KMS-11 (cell line): ENCODE results near the gene GPATCH1.

ENCODE experiments used
- H2AFZ ChIP-seq: fragments of 200-600 bp; sonication (generic); 2 replicates; pipeline ENCODE4 v1.6.1; 2016; ENCODE audit warnings: antibody characterized with exemption, mixed run types, low read depth
- H3K27ac ChIP-seq: fragments of 200-600 bp; sonication (generic); 2 replicates; pipeline ENCODE4 v1.6.1; 2016; ENCODE audit warnings: mild to moderate bottlenecking, mixed run types
- H3K27me3 ChIP-seq: fragments of 200-600 bp; sonication (generic); 2 replicates; pipeline ENCODE4 v1.6.1; 2017; ENCODE audit warnings: mild to moderate bottlenecking, low read depth, mixed run types, moderate library complexity; ENCODE audit not compliant: insufficient read depth
- H3K36me3 ChIP-seq: fragments of 200-600 bp; sonication (generic); 2 replicates; pipeline ENCODE4 v1.6.1; 2017; ENCODE audit warnings: mild to moderate bottlenecking, mixed run types; ENCODE audit not compliant: insufficient read depth
- H3K4me1 ChIP-seq: fragments of 200-600 bp; sonication (generic); 2 replicates; pipeline ENCODE4 v1.6.1; 2016; ENCODE audit warnings: mild to moderate bottlenecking, low read depth, mixed run types; ENCODE audit not compliant: poor library complexity, severe bottlenecking
- H3K4me2 ChIP-seq: fragments of 200-600 bp; sonication (generic); 2 replicates; pipeline ENCODE4 v1.7.0; 2016; ENCODE audit warnings: mild to moderate bottlenecking, mixed run types
- H3K4me3 ChIP-seq: fragments of 200-600 bp; sonication (generic); IDR thresholded peaks from 2 replicates; pipeline ENCODE4 v1.6.1; 2017; ENCODE audit warnings: low read depth, low read length, mixed read lengths; ENCODE audit not compliant: insufficient read depth
- H3K79me2 ChIP-seq: fragments of 200-600 bp; sonication (generic); 2 replicates; pipeline ENCODE4 v1.6.1; 2016; ENCODE audit warnings: low read depth, mixed run types; ENCODE audit not compliant: insufficient read depth
- H3K9ac ChIP-seq: fragments of 200-600 bp; sonication (generic); 2 replicates; pipeline ENCODE4 v1.6.1; 2016; ENCODE audit warnings: mild to moderate bottlenecking, mixed run types
- H4K20me1 ChIP-seq: fragments of 200-600 bp; sonication (generic); 2 replicates; pipeline ENCODE4 v1.6.1; 2016; ENCODE audit warnings: mild to moderate bottlenecking, mixed run types; ENCODE audit not compliant: insufficient read depth
- TF ChIP-seq, protein P1 (sequence below): fragments of 200-600 bp; sonication (generic); conservative IDR thresholded peaks from 2 replicates; pipeline ENCODE4 v1.6.1; 2017; ENCODE audit warnings: low read depth, mild to moderate bottlenecking, antibody characterized with exemption, low read length, moderate library complexity, mixed read lengths

The GPATCH1 gene

DNA sequence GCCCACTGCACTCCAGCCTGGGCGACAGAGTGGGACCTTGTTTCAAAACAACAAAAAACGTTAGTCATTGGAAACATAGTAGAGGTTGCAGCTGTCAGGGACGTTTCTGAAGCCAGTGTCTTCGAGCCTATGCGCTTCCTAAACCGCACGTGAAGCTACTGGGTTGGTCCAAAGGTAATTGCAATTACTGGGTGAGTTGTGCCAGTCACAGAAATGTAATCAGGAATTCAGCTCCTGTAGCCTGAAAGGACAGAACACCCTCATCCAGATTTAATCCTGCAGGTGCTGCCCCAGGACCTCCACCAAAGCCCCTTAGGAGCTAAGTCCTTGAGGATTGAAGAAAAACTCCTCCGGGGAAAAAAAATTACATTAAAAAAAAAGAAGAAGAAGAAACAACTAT, 13.9 kb upstream of the GPATCH1 start:
- Histone ChIP-seq H3K9ac (no peak overlapping the region), H3K27me3 (no peaks in the 10 kb centered on the region), H3K36me3 (no peaks in the 10 kb centered on the region), H2AFZ (no peak overlapping the region), H3K4me3 (no peak overlapping the region), H3K4me2 (no peak overlapping the region), H3K27ac (no peak overlapping the region), H3K79me2 (peaks cover 8% of the 10 kb centered on the region; the same call in 1 of the 2 replicates), H4K20me1 (no peaks in the 10 kb centered on the region), H3K4me1 (peaks cover 12% of the 10 kb centered on the region)
- TF ChIP-seq, protein P1, sequence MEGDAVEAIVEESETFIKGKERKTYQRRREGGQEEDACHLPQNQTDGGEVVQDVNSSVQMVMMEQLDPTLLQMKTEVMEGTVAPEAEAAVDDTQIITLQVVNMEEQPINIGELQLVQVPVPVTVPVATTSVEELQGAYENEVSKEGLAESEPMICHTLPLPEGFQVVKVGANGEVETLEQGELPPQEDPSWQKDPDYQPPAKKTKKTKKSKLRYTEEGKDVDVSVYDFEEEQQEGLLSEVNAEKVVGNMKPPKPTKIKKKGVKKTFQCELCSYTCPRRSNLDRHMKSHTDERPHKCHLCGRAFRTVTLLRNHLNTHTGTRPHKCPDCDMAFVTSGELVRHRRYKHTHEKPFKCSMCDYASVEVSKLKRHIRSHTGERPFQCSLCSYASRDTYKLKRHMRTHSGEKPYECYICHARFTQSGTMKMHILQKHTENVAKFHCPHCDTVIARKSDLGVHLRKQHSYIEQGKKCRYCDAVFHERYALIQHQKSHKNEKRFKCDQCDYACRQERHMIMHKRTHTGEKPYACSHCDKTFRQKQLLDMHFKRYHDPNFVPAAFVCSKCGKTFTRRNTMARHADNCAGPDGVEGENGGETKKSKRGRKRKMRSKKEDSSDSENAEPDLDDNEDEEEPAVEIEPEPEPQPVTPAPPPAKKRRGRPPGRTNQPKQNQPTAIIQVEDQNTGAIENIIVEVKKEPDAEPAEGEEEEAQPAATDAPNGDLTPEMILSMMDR, result no peak

DNA sequence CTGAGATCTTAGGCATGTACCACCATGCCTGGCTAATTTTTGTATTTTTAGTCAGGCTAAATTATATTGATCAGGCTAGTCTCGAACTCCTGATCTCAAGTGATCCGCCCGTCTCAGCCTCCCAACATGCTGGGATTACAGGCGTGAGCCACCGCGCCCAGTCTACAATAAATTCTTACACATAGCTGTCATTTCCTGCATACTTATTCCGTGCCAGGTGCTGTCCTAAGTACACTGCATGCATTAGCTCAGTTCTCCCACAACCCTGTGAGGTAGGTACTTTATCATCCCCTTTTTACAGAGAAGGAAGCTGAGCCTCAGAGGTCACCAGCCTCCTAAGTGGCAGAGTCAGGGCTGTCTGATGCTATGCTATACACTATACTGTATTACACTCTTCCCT, 9.1 kb upstream of the GPATCH1 start:
- H3K4me3 ChIP-seq, result no peak overlapping the region
- H3K4me2 ChIP-seq, result no peak overlapping the region
- H3K9ac ChIP-seq, result no peak overlapping the region
- no peaks in the 10 kb centered on the region for H3K36me3 ChIP-seq
- H3K79me2 ChIP-seq, result no peaks in the 10 kb centered on the region
- no peaks in the 10 kb centered on the region for H3K4me1 ChIP-seq
- H4K20me1 ChIP-seq, result no peaks in the 10 kb centered on the region
- H3K27ac ChIP-seq, result no peak overlapping the region
- no peaks in the 10 kb centered on the region for H3K27me3 ChIP-seq
- H2AFZ ChIP-seq, result no peak overlapping the region
- TF ChIP-seq, protein P1, result no peak

DNA sequence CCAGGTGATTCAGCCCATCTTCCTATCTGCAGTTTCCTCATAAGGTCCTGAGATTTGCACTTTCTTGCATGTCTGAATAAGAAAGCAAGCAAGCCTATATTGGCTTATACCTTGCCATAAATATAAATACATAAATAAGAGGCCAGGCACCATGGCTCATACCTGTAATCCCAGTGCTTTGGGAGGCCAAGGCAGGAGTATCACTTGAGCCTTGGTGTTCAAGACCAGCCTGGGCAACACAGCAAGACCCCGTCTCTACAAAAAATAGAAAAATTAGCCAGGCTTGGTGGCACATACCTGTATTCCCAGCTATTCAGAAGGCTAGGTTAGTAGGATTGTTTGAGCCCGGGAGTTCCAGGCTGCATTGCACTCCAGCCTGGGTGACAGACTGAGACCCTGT, 5.5 kb upstream of the GPATCH1 start:
- no peaks in the 10 kb centered on the region for H3K27me3 ChIP-seq
- H3K4me1 ChIP-seq, result peaks cover 23% of the 10 kb centered on the region
- no peaks in the 10 kb centered on the region for H3K36me3 ChIP-seq
- no peak overlapping the region for H2AFZ ChIP-seq
- no peak overlapping the region for H3K4me3 ChIP-seq
- no peak overlapping the region for H3K27ac ChIP-seq
- no peak overlapping the region for H3K4me2 ChIP-seq
- H4K20me1 ChIP-seq, result no peaks in the 10 kb centered on the region
- no peaks in the 10 kb centered on the region for H3K79me2 ChIP-seq
- no peak overlapping the region for H3K9ac ChIP-seq
- TF ChIP-seq, protein P1, result no peak

DNA sequence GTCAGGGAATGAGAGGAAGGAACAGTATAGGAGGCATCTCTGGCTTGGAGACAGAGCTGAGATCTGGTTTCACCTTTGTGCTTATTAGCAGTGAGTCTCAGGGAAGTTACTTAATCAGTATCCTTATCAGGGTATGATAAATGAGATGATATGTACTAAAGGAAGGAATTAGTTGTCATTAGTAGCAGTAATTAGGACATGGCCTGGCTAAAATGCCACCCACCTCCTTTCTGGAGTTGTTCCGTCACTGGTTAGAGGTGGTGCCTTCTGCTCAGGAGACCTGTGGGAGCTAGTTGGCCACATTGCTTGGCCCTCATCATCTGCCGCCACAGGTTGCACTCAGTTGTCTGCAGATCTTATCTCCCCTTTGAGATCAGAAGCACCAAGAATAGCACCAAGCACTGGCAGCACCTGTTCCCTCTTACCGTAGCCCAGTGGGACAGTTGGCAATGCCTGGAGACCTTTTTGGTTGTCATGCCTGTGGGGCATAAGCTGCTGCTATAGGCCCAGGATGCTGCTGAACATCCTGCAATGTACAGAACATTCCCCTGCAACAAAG, 4.7 kb downstream of the GPATCH1 start:
- no peaks in the 10 kb centered on the region for H3K27me3 ChIP-seq
- no peak overlapping the region for H3K9ac ChIP-seq
- peaks cover 17% of the 10 kb centered on the region for H3K4me1 ChIP-seq
- no peak overlapping the region for H2AFZ ChIP-seq
- H3K79me2 ChIP-seq, result peaks cover 22% of the 10 kb centered on the region; the same call in 1 of the 2 replicates
- no peak overlapping the region for H3K27ac ChIP-seq
- H4K20me1 ChIP-seq, result no peaks in the 10 kb centered on the region
- TF ChIP-seq, protein P1, result no peak
- H3K4me2 ChIP-seq, result no peak overlapping the region
- H3K4me3 ChIP-seq, result no peak overlapping the region
- H3K36me3 ChIP-seq, result no peaks in the 10 kb centered on the region; the same call in 1 of the 2 replicates
